Osteocyte (in vitro differentiated cells): ENCODE data around the gene SCAF1. TPM values are rescaled to one million over a fixed set of nuclear protein-coding genes. Genes with fewer than 3 reads are reported as not detected.

Experiments used
- DNase-seq: peaks from one replicate; pipeline ENCODE4 v3.0.0; 2021; ENCODE audit warnings: mixed read lengths; ENCODE audit not compliant: unreplicated experiment; ENCODE audit errors: extremely low spot score
- H3K27ac Mint-ChIP-seq: one replicate; pipeline ENCODE4 v1.8.0; 2021; ENCODE audit warnings: mild to moderate bottlenecking, mixed read lengths; ENCODE audit not compliant: unreplicated experiment
- H3K27me3 Mint-ChIP-seq: one replicate; pipeline ENCODE4 v1.8.0; 2021; ENCODE audit warnings: mixed read lengths; ENCODE audit not compliant: unreplicated experiment
- H3K36me3 Mint-ChIP-seq: one replicate; pipeline ENCODE4 v1.8.0; 2021; ENCODE audit warnings: mixed read lengths; ENCODE audit not compliant: unreplicated experiment
- H3K4me1 Mint-ChIP-seq: one replicate; pipeline ENCODE4 v1.8.0; 2021; ENCODE audit warnings: mixed read lengths; ENCODE audit not compliant: unreplicated experiment
- H3K4me3 Mint-ChIP-seq: one replicate; pipeline ENCODE4 v1.8.0; 2021; ENCODE audit warnings: mild to moderate bottlenecking, moderate library complexity, mixed read lengths; ENCODE audit not compliant: unreplicated experiment
- H3K9me3 Mint-ChIP-seq: one replicate; pipeline ENCODE4 v1.8.0; 2021; ENCODE audit warnings: mixed read lengths; ENCODE audit not compliant: unreplicated experiment
- total RNA-seq: library from RNA; stranded (reverse); gene quantifications from 2 replicates; pipeline ENCODE4 v1.2.1, GENCODE V29; 2021
- TF ChIP-seq, protein P1 (sequence below): fragments of 200-600 bp; sonication (generic); IDR thresholded peaks from 2 replicates; pipeline ENCODE4 v1.5.0; 2021; ENCODE audit warnings: antibody characterized with exemption, mild to moderate bottlenecking, moderate library complexity

The SCAF1 gene
- total RNA-seq, 1 donor from 2014 or later, result 81.9 TPM

DNA sequence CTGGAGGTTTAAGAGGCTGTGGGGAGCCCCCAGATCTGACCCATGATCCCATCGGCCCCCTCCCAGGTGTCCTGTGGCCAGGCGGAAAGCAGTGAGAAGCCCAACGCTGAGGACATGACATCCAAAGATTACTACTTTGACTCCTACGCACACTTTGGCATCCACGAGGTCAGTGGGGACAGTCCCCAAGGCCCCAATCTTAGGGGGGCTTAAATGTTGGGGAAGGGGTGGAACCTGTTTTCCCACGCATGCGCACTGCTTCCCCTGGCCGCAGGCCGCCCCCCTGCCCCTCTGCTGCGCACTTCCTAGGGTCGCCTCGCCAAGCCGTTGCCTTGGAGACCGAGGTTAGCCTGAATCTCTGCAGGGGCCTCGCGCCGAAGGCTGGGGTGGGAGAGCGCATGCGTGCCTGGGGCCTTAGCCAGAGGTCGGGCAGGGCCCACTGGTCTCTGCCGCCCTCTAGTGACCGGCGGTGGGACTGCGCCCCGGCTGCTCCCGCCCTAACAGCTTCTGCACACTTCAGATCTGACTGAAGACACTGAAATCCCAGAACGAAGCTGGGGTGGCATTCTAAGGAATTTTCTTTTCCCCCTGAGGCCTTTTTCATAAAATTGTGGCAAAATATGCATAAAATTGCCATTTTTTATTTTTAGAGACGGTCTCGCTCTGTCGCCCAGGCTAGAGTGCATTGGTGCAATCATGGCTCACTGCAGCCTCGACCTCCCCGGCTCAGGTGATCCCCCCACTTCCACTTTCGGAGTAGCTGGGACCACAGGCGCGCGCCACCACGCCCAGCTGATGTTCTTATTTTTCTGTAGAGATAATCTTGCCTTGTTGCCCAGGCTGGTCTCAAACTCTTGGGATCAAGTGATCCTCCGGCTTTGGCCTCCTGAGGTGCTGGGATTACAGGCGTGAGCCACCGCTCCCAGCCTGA lies 38.7 kb downstream of the SCAF1 start:
- peaks cover 13% of the 10 kb centered on the region for H3K36me3 Mint-ChIP-seq
- peak; percentile 98 for DNase-seq
- H3K4me3 Mint-ChIP-seq, result peak overlapping the region; percentile 18
- H3K27ac Mint-ChIP-seq, result peak overlapping the region; percentile 47
- H3K4me1 Mint-ChIP-seq, result peaks cover 31% of the 10 kb centered on the region
- TF ChIP-seq, protein P1, sequence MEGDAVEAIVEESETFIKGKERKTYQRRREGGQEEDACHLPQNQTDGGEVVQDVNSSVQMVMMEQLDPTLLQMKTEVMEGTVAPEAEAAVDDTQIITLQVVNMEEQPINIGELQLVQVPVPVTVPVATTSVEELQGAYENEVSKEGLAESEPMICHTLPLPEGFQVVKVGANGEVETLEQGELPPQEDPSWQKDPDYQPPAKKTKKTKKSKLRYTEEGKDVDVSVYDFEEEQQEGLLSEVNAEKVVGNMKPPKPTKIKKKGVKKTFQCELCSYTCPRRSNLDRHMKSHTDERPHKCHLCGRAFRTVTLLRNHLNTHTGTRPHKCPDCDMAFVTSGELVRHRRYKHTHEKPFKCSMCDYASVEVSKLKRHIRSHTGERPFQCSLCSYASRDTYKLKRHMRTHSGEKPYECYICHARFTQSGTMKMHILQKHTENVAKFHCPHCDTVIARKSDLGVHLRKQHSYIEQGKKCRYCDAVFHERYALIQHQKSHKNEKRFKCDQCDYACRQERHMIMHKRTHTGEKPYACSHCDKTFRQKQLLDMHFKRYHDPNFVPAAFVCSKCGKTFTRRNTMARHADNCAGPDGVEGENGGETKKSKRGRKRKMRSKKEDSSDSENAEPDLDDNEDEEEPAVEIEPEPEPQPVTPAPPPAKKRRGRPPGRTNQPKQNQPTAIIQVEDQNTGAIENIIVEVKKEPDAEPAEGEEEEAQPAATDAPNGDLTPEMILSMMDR, result peak; percentile 100
- H3K9me3 Mint-ChIP-seq, result no peaks in the 10 kb centered on the region
- H3K27me3 Mint-ChIP-seq, result no peaks in the 10 kb centered on the region

DNA sequence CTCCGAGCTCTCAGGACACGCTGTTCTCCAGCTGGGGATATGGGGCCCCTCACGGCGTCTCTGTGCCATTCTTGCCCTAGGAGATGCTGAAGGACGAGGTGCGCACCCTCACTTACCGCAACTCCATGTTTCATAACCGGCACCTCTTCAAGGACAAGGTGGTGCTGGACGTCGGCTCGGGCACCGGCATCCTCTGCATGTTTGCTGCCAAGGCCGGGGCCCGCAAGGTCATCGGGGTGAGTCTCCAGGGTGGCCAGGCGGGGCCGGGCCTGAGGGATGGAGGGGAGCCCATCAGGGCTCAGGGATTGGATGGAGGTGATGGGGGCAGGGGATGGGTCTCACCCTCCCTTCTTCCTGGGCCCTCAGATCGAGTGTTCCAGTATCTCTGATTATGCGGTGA lies 39.8 kb downstream of the SCAF1 start:
- no peak overlapping the region for H3K4me3 Mint-ChIP-seq
- no peak overlapping the region for H3K27ac Mint-ChIP-seq
- H3K9me3 Mint-ChIP-seq, result no peaks in the 10 kb centered on the region
- H3K4me1 Mint-ChIP-seq, result peaks cover 27% of the 10 kb centered on the region
- H3K36me3 Mint-ChIP-seq, result peaks cover 15% of the 10 kb centered on the region
- DNase-seq, result no peak
- H3K27me3 Mint-ChIP-seq, result no peaks in the 10 kb centered on the region
- TF ChIP-seq, protein P1, result no peak

DNA sequence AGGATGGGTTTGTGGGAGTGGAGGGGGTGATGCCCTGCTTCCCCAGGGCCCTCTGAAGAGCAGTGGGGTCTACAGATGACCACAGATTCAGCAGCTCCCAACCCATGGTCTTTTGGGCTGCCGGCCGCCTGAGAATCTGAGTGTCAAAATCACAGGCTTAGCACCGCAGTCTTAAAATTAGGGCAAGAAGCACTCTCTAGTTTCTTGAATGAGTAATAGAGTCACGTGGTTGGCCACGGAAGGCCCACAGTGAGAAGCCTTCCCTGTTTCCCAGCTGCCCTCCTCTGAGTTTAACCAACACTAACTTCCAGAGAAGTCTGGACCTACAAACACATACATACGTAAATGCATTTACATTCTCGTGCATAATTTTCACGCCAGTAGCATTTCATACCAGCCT lies 40.3 kb downstream of the SCAF1 start:
- DNase-seq, result no peak
- Mint-ChIP-seq H3K27me3 (no peaks in the 10 kb centered on the region), H3K27ac (no peak overlapping the region), H3K9me3 (no peaks in the 10 kb centered on the region), H3K4me1 (peaks cover 28% of the 10 kb centered on the region), H3K4me3 (no peak overlapping the region), H3K36me3 (peaks cover 15% of the 10 kb centered on the region)
- TF ChIP-seq, protein P1, result no peak

DNA sequence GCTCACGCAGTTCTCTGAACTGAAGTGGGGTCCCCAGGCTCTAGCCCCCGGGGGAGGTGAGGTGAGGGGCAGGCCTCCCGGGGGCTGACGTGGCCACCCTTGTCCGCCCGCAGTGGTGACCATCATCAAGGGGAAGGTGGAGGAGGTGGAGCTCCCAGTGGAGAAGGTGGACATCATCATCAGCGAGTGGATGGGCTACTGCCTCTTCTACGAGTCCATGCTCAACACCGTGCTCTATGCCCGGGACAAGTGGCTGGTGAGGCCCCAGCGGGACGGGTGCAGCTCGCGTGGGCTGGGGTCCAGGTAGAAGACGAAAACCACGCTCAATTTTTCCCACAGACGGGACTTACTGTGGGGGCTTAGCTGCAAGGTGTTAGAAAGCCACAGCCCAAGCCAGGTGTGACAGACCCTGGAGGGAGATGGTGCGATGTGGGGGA lies 41.8 kb downstream of the SCAF1 start:
- Mint-ChIP-seq H3K36me3 (peaks cover 19% of the 10 kb centered on the region), H3K4me3 (no peak overlapping the region), H3K4me1 (peaks cover 23% of the 10 kb centered on the region), H3K27ac (no peak overlapping the region), H3K27me3 (no peaks in the 10 kb centered on the region), H3K9me3 (no peaks in the 10 kb centered on the region)
- DNase-seq, result no peak
- TF ChIP-seq, protein P1, result no peak

DNA sequence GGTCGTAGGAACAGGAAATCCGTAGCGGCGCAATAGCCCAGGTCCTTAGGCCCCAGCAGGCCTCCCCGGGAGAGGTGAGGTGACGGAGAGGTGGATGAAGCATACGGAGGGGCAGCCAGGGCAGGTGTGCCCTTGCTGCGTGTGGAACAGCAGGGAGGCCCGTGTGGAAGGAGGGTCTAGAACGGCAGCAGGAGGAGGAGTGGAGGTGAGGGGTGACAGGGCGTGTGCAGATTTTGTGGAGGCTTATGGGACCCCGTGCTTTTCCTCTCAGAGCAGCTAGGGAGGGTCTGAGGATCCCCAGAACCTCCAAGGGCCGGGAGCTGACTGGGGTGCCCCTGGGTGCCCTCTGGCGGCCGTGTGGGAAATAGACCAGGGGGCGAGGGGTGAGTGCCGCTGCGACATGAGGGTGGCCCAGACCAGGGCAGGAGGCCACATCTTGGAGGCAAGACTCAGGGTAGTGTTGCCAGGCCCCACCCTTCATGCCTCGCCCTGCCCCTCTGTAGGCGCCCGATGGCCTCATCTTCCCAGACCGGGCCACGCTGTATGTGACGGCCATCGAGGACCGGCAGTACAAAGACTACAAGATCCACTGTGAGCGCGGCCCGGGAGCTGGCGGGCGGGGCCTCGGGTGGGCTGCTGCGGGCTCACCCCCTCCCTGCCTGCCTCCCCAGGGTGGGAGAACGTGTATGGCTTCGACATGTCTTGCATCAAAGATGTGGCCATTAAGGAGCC lies 42.4 kb downstream of the SCAF1 start:
- H3K9me3 Mint-ChIP-seq, result no peaks in the 10 kb centered on the region
- H3K4me3 Mint-ChIP-seq, result no peak overlapping the region
- TF ChIP-seq, protein P1, result peak; percentile 30
- H3K36me3 Mint-ChIP-seq, result peaks cover 19% of the 10 kb centered on the region
- no peak overlapping the region for H3K27ac Mint-ChIP-seq
- no peaks in the 10 kb centered on the region for H3K27me3 Mint-ChIP-seq
- no peak for DNase-seq
- H3K4me1 Mint-ChIP-seq, result peaks cover 18% of the 10 kb centered on the region
